Measurements from ENCODE around the gene ABCC5. TPM values are rescaled to one million over a fixed set of nuclear protein-coding genes. Genes with fewer than 3 reads are reported as not detected.

The ABCC5 gene
- total RNA-seq, 1 donor from 2014 or later = 52.0 TPM

DNA sequence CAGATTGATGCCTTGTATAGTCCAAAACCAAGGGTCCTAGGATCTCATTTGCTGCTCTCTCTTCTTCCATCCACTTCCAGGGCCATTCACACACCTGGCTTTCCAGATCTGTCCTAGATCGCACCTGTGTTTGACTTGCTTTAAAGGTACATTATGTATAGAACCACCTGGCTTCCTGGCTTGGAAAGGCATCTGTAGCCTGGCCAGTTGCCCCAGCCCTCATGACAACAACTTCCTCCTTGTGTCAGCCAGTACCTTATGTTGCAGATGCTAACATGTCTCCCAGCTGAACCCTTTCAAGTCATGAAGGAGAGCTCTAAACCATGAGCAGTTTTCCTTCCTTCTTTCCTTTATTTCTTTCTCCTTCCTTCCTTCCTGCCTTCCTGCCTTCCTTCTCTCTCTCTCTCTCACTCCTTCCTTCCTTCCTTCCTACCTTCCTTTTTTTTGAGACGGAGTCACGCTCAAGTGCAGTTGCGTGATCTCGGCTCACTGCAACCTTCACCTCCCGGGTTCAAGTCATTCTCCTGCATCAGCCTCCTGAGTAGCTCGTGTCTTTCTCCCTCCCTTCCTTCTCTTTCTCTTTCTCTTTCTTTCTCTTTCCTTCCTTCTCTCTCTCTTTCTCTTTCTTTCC, 32.6 kb upstream of the ABCC5 start:
- no peak overlapping the region for H3K4me3 ChIP-seq (ENCODE audit: insufficient read depth, low read depth, low read length)
- TF ChIP-seq EZH2 (IDR thresholded peaks at IDR 0.05; ENCODE audit: insufficient read depth, low read length) (no peak), CTCF (IDR thresholded peaks at IDR 0.05; ENCODE audit: insufficient read depth, low read depth, low read length) (no peak)
- no peak for FAIRE-seq
- no peaks in the 10 kb centered on the region for H3K79me2 ChIP-seq (ENCODE audit: insufficient read depth, low read length)
- no peak overlapping the region for H2AFZ ChIP-seq (ENCODE audit: low read depth, low read length)
- DNase-seq (ENCODE audit: low read depth) = no peak
- Mint-ChIP-seq H3K27ac (ENCODE audit: unreplicated experiment) (no peak overlapping the region), H3K4me1 (ENCODE audit: low read depth, unreplicated experiment) (no peaks in the 10 kb centered on the region), H3K9me3 (ENCODE audit: unreplicated experiment) (no peaks in the 10 kb centered on the region), H3K27me3 (ENCODE audit: low read depth, unreplicated experiment) (peaks cover 26% of the 10 kb centered on the region), H3K4me3 (ENCODE audit: unreplicated experiment) (no peak overlapping the region), H3K36me3 (ENCODE audit: low read depth, unreplicated experiment) (no peaks in the 10 kb centered on the region)
- no peaks in the 10 kb centered on the region for H3K4me1 ChIP-seq (ENCODE audit: insufficient read depth, low read length)
- H3K9ac ChIP-seq (ENCODE audit: low read length) = no peak overlapping the region
- no peaks in the 10 kb centered on the region for H4K20me1 ChIP-seq (ENCODE audit: insufficient read depth, low read length)
- H3K9me3 ChIP-seq (ENCODE audit: insufficient read depth, low read depth, low read length) = no peaks in the 10 kb centered on the region
- H3K27me3 ChIP-seq (ENCODE audit: insufficient read depth, low read length) = peaks cover 10% of the 10 kb centered on the region
- no peak overlapping the region for H3K4me2 ChIP-seq (ENCODE audit: low read length)
- H3K27ac ChIP-seq (ENCODE audit: low read depth, low read length) = no peak overlapping the region
- H3K36me3 ChIP-seq (ENCODE audit: insufficient read depth, low read length) = no peaks in the 10 kb centered on the region

DNA sequence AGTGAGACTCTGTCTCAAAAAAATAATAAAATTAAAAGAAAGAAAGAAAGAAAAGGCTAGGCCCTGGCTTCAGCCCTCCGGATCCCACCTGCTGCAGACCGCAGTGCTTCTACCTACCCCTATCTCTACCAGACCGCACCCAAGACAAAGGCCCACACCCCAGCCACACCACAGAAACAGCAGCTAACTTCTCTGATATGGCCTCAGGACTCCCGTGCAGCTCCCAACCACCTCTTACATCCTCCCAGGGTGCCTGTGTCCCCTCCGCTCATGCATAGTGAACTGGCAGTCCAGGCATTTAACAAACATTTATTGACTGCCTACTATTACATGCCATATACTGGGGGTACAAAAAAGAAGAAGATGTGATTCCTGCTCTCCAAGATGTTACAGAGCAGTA, 28.3 kb upstream of the ABCC5 start:
- Histone ChIP-seq H3K27me3 (ENCODE audit: insufficient read depth, low read length) (peaks cover 7% of the 10 kb centered on the region), H2AFZ (ENCODE audit: low read depth, low read length) (no peak overlapping the region), H3K4me1 (ENCODE audit: insufficient read depth, low read length) (no peaks in the 10 kb centered on the region), H3K9ac (ENCODE audit: low read length) (no peak overlapping the region), H3K27ac (ENCODE audit: low read depth, low read length) (no peak overlapping the region), H4K20me1 (ENCODE audit: insufficient read depth, low read length) (no peaks in the 10 kb centered on the region), H3K36me3 (ENCODE audit: insufficient read depth, low read length) (no peaks in the 10 kb centered on the region), H3K79me2 (ENCODE audit: insufficient read depth, low read length) (no peaks in the 10 kb centered on the region), H3K4me2 (ENCODE audit: low read length) (no peak overlapping the region), H3K9me3 (ENCODE audit: insufficient read depth, low read depth, low read length) (no peaks in the 10 kb centered on the region), H3K4me3 (ENCODE audit: insufficient read depth, low read depth, low read length) (no peak overlapping the region)
- DNase-seq (ENCODE audit: low read depth) (no peak), FAIRE-seq (no peak)
- no peaks in the 10 kb centered on the region for H3K4me1 Mint-ChIP-seq (ENCODE audit: low read depth, unreplicated experiment)
- peaks cover 13% of the 10 kb centered on the region for H3K27me3 Mint-ChIP-seq (ENCODE audit: low read depth, unreplicated experiment)
- H3K27ac Mint-ChIP-seq (ENCODE audit: unreplicated experiment) = no peak overlapping the region
- no peak for TF ChIP-seq EZH2 (IDR thresholded peaks at IDR 0.05; ENCODE audit: insufficient read depth, low read length)
- no peak for TF ChIP-seq CTCF (IDR thresholded peaks at IDR 0.05; ENCODE audit: insufficient read depth, low read depth, low read length)
- no peaks in the 10 kb centered on the region for H3K36me3 Mint-ChIP-seq (ENCODE audit: low read depth, unreplicated experiment)
- H3K9me3 Mint-ChIP-seq (ENCODE audit: unreplicated experiment) = no peaks in the 10 kb centered on the region
- no peak overlapping the region for H3K4me3 Mint-ChIP-seq (ENCODE audit: unreplicated experiment)

- no peaks in the 10 kb centered on the region for H3K27me3 ChIP-seq (ENCODE audit: insufficient read depth, low read length)
- H3K9ac ChIP-seq (ENCODE audit: low read length) = no peak overlapping the region
- H2AFZ ChIP-seq (ENCODE audit: low read depth, low read length) = no peak overlapping the region
- no peaks in the 10 kb centered on the region for H3K4me1 Mint-ChIP-seq (ENCODE audit: low read depth, unreplicated experiment)
- no peak overlapping the region for H3K27ac Mint-ChIP-seq (ENCODE audit: unreplicated experiment)
- no peaks in the 10 kb centered on the region for H4K20me1 ChIP-seq (ENCODE audit: insufficient read depth, low read length)
- no peaks in the 10 kb centered on the region for H3K79me2 ChIP-seq (ENCODE audit: insufficient read depth, low read length)
- no peak overlapping the region for H3K4me3 Mint-ChIP-seq (ENCODE audit: unreplicated experiment)
- no peak for DNase-seq (ENCODE audit: low read depth)
- no peak overlapping the region for H3K4me2 ChIP-seq (ENCODE audit: low read length)
- TF ChIP-seq EZH2 (IDR thresholded peaks at IDR 0.05; ENCODE audit: insufficient read depth, low read length) (no peak), CTCF (IDR thresholded peaks at IDR 0.05; ENCODE audit: insufficient read depth, low read depth, low read length) (no peak)
- peaks cover 16% of the 10 kb centered on the region for H3K27me3 Mint-ChIP-seq (ENCODE audit: low read depth, unreplicated experiment)
- no peaks in the 10 kb centered on the region for H3K9me3 ChIP-seq (ENCODE audit: insufficient read depth, low read depth, low read length)
- H3K27ac ChIP-seq (ENCODE audit: low read depth, low read length) = no peak overlapping the region
- no peak overlapping the region for H3K4me3 ChIP-seq (ENCODE audit: insufficient read depth, low read depth, low read length)
- H3K36me3 ChIP-seq (ENCODE audit: insufficient read depth, low read length) = no peaks in the 10 kb centered on the region
- no peaks in the 10 kb centered on the region for H3K9me3 Mint-ChIP-seq (ENCODE audit: unreplicated experiment)
- FAIRE-seq = no peak
- H3K36me3 Mint-ChIP-seq (ENCODE audit: low read depth, unreplicated experiment) = no peaks in the 10 kb centered on the region
- no peaks in the 10 kb centered on the region for H3K4me1 ChIP-seq (ENCODE audit: insufficient read depth, low read length)
Measured at GRCh38 chr3:184042617-184043016, 24.9 kb upstream of the ABCC5 start.

All from astrocyte (in vitro differentiated cells and primary cell).